HG02588 (cell line): ENCODE results near the gene GPR153.

Experiments used
- ATAC-seq: cut with Tn5 transposase; IDR thresholded peaks from one replicate; pipeline ENCODE4 v1.9.1; 2021; ENCODE audit warnings: mild to moderate bottlenecking, moderate library complexity; ENCODE audit not compliant: unreplicated experiment

GPR153 gene

GRCh38 chr1:6269720-6270400 is 9.0 kb upstream of the GPR153 start:
- no peak for ATAC-seq

GRCh38 chr1:6269296-6269695 is 8.4 kb upstream of the GPR153 start:
- ATAC-seq: no peak

DNA sequence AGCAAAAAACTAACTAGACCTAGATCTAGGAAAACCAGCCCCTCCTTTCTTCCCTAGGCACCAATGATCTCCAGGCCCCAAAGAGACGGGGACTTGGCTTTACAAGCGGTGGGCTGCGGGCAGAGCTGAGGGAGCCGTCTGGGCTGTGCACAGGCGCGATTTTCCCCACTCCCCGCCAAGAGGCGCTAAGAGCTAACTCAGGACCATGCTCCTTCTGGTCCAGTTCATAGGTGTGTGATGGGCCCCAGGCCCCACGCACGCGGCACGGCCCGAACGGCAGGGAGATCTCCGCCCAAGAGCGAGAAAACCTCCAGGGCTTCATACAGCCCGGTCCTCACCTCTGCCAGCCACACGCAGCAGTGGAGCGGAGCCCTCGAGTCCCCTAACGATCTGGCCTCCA is 7.5 kb upstream of the GPR153 start:
- ATAC-seq: no peak

DNA sequence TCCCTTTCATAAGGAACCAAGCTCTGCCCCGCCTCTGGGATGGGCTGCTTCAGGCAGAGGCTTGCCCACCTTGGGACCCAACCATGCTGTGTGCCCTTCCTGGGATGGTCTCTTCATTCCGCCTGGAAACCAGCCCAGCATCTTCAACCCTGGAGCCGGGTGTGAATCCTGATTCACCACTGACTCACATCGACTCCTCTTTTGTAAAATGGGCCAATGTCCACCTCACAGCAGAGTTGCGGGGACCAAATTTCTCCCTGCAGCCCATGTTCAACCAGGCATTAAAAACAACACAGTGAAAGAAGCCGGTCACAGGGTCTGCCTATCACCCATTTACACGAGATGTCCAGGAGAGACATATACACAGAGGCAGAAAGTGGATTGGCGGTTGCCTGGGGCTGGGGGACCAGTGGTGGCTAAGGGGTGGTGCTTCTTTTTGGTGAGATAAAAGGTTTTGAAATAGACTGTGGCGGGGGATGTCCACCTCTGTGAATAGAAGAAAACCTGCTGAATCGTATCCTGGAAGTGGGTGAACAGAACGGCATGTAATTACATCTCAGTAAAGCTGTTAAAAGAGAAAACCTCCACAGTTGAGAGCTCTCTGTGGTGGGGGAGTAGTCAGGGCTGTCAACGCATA is 6.9 kb upstream of the GPR153 start:
- ATAC-seq: no peak

DNA sequence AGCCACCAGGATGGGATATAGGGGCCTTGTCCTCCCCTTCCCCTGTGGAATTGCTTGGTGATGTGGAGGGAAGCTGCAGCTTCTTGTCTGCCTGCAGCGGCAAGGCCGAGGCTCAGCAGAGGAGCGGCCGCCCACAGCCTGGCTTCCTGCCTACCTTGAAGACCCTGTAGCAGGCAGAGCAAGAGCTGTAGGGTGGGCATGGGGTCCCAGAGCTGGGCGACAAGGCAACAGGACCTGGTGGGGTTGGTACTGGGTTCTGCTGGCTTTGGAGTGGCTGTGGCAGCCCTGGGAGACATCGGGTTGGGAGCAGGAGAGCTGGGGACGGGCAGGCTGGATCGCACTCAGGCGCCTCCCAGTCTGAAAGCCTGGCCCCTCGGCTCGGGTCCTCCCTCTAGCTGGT is 5.7 kb upstream of the GPR153 start:
- ATAC-seq: no peak

GRCh38 chr1:6265151-6265550 is 4.3 kb upstream of the GPR153 start:
- ATAC-seq: no peak

DNA sequence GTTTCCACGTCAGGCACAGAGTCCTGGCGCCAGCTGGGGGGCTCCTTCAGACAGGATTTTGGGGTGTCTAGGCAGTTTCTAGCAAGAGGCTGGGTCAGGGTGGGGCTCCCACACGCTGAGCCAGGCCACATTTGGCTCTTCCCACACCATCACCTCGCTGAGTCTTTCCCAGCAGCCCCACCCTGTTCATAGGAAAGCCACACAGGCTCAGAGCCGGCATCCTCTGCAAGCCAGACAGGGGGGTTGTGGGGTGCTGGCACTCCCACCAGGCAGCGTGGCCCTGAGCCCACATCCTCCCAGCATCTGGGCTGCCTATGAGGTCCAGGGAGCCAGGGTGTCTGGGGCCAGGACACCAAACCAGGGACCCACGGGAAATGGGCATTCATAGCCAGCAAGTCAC is 2.8 kb upstream of the GPR153 start:
- ATAC-seq: no peak

- no peak for ATAC-seq
Measured at GRCh38 chr1:6262555-6263420, 1.9 kb upstream of the GPR153 start.

DNA sequence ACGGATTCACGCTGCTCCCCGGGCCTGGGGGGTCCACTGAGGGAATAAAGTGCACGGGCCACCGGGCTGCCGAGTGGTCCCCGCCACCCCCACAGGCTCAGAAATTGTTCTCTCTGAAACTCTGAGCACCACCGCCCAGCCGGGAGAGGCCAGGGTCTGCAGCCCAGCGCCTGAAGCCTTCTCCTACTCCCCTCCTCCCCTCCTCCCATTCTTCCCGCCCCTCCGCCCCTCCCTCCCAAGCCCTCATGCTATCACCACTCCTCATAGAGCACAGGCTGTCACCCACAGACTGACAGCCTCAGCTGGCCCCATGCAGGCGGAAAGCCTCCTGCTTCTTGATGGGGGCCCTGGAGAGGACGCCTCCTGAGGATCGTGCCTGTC is 707 bp upstream of the GPR153 start:
- ATAC-seq: no peak

GRCh38 chr1:6260433-6260934 is 414 bp downstream of the GPR153 start:
- no peak for ATAC-seq

DNA sequence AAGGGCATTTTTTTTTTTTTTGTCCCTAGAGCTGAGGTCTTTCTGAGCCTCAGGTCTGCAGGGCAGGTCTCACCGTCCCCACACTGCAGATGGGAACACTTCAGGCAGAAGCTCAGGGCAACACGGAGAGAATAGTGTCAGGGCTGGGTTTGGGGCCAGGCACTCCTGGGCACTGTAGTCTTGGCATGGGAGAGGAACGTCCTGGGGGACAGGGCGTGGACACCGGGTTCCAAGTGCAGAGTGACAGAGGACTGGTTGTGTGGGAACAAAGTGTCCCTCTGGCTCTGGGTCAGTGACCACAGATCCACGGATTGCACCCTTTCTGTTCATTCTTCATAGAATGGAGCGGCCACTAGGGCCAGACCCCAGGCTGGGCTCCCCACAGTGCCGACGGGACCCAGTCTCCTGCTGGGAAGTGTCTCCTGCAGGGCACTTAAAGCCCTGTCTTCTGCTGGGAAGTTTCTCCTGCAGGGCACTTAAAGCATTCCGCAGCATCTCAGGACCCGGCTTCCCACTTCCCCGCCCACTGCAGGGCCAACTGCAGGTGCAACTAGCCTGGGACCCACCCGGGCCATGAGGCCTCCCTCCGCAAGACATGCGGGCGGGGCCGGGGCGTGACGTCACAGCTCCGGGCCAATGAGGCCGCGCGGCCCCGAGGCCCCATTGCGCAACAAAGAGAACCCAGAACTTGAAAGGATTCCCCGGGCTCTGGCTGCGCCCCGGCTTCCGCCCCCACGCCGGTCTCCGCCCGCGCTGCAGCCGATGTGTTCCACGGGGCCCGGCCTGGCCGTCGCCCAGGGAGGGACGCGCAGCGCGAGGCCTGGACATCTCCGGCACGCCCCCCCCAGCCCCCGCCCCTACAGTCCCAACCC is 1.2 kb downstream of the GPR153 start:
- ATAC-seq: peak; percentile 56

GRCh38 chr1:6258675-6259074 is 2.2 kb downstream of the GPR153 start:
- ATAC-seq: no peak

DNA sequence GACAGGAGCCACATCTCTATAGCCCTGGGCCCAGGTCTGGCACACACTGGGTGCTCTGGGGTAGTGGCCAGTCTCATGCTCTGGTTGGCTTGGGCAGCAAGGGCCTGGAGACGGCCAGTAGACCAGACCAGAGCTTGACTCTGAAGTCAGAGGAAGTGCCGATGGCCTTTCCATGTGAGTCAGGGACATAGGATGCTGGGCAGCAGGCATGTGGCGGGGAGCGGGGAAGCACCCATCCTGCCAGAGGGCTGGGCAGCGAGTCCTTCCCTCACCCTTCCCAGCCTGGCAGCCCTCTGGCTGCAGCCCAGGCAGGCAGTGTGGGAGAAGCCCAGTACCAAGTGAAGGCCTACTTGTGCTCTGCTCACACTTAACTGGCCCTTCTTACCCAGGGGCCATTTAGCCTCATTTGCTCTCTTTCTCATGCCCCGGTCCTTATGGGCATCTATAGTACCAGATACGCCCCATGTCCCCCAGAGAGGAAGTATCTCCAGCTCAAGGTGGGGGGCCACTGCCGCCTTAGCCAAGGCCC is 3.3 kb downstream of the GPR153 start:
- no peak for ATAC-seq

DNA sequence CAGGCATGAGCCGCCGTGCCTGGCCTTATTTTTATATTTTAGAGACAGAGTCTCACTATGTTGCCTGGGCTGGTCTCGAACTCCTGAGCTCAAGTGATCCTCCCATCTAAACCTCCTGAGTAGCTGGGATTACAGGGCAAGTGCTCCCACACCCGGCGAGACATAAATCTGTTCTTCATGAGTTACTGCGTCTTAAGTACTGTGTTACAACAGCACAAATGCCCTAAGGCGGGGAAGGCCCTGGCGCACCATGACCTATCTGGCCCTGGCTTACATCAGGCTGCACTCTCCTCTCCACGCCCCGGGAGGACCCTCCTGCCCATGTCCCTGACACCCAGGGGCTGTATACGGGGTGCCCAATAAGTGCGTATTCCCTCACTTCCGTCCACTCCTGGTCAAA is 4.3 kb downstream of the GPR153 start:
- no peak for ATAC-seq

GRCh38 chr1:6254691-6255090 is 6.2 kb downstream of the GPR153 start:
- ATAC-seq: no peak

- no peak for ATAC-seq
Measured at GRCh38 chr1:6253380-6253779, 7.5 kb downstream of the GPR153 start.

- no peak for ATAC-seq
Measured at GRCh38 chr1:6252374-6252710, 8.6 kb downstream of the GPR153 start.

- no peak for ATAC-seq
Measured at GRCh38 chr1:6251681-6252373, 9.1 kb downstream of the GPR153 start.

DNA sequence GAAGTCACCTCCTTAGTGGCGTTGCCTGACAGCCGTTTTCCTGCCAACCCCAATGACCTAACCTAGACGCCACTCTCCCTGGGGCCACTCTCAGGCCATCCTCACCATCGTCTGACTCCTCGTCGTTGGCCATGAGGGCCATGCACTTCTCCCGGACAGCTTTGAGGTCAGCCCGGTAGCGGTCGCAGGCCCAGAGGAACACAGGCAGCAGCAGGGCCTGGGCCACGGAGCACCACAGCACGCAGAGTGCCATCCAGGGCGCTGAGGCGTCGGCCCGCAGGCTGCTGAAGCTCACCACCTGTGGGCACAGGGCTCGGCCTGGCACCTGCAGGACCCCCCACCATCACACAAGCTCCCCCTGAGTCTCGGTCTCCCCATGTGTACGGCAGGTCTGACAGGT is 9.7 kb downstream of the GPR153 start:
- no peak for ATAC-seq
